Pancreas (tissue), 10 donors: ENCODE measurements around the gene GNL3L. TPM values are rescaled to one million over a fixed set of nuclear protein-coding genes. Genes with fewer than 3 reads are reported as not detected.
"Not testable (repeated sequence)": the region's sequence is repeated elsewhere in the genome, so short reads cannot be mapped to it uniquely, and the experiment has no call there.

Experiments used
- ATAC-seq, 4 donors: fragments of 200-7000 bp; cut with Tn5 transposase; one replicate each; pipeline versions ENCODE4 v1.8.0 to v1.9.1; 2020; ENCODE audit warnings: mild to moderate bottlenecking in 4 of 4, moderate library complexity in 4 of 4
- DNase-seq, 6 donors: peaks; one replicate each; pipeline ENCODE4 v3.0.0-alpha.2; 2020
- FAIRE-seq: peaks from 2 replicates; lab custom pipeline; 2012; peaks lifted over from hg19 to GRCh38; lab: Jason Lieb, UNC
- H3K27ac ChIP-seq, 4 donors: fragments of 200-600 bp; sonication (generic); 1 replicate in 3 of 4; 2 replicates in 1 of 4; pipeline versions ENCODE4 v1.5.0 to v1.8.0; 2020
- H3K27me3 ChIP-seq, 4 donors: fragments of 200-600 bp; one replicate each; pipeline ENCODE4 v1.8.0; 2021
- H3K36me3 ChIP-seq, 3 donors: fragments of 200-600 bp; sonication (generic) in 1 of 3; one replicate each; pipeline versions ENCODE4 v1.5.0 to v1.8.0; 2020 to 2021
- H3K4me1 ChIP-seq, 3 donors: fragments of 200-600 bp; one replicate each; pipeline ENCODE4 v1.8.0; 2021
- H3K4me3 ChIP-seq, 4 donors: fragments of 200-600 bp; sonication (generic) in 2 of 4; one replicate each; pipeline versions ENCODE4 v1.5.0 to v1.8.0; 2020 to 2021
- H3K9me3 ChIP-seq, 4 donors: fragments of 200-600 bp; one replicate each; pipeline ENCODE4 v1.8.0; 2021
- CTCF ChIP-seq, 4 donors: fragments of 200-600 bp; sonication (generic) in 3 of 4; IDR thresholded peaks; one replicate each; pipeline versions ENCODE4 v1.5.0 to v1.8.0; 2021; ENCODE audit warnings: antibody characterized with exemption in 4 of 4
- WGBS, 2 donors: extraction: QIAGEN DNeasy Blood & Tissue Kit; methylation state at CpG; one replicate each; pipeline ENCODE4 v1.1.7; 2013; 5-methylcytosine and 5-hydroxymethylcytosine counted together
- intact Hi-C, 3 donors: fragments of 100-400 bp; cut with DNase I; formaldehyde crosslinking; loops; one replicate each; pipeline versions ENCODE4 v1.11.1 to v1.14.2; 2022
- polyA plus RNA-seq, 2 donors: library from polyadenylated mRNA; stranded (reverse); fragments of 200-250 nt; gene quantifications; one replicate each; pipeline ENCODE4 v1.2.3, GENCODE V29; 2013
- total RNA-seq, 6 donors: library from RNA; stranded (reverse); fragmentation: NEBNext Ultra II Directional in 4 of 6; extraction: Animal tissue kit (Norgen Biotek cat#: 25700) in 4 of 6; gene quantifications; one replicate each; pipeline versions ENCODE4 v1.2.1 to v1.2.4, GENCODE V29; 2021 to 2023
- donor health status: healthy with polysubstance abuse.
- donor health status: DM: no; HTN: no; CAD: no; lungs with moderate emphysema.
- donor health status: DM: no; HTN: no; CAD: no.
- donor health status: control.
- donor health status: control.
- donor health status: Bipolar disorder and iron deficiency.
- donor health status: DM: yes; HTN: yes; CAD: no.
- donor health status: DM: no; HTN: no; CAD: no.
- donor health status: DM: no; HTN: no; CAD: no.
- donor health status: DM: yes; HTN: yes; CAD: no.

The GNL3L gene
- total and polyA plus RNA-seq, 8 donors, result 4.0 to 21.6 (median 13.9) TPM

- no peak for DNase-seq
- TF ChIP-seq CTCF (IDR thresholded peaks at IDR 0.05), result no peak
- WGBS, 2 donors, result 78 to 93% methylated on average over 10 to 11 of the region's 11 CpGs
- no peak for ATAC-seq
- H3K9me3 ChIP-seq, result no peaks in the 10 kb centered on the region
- H3K27me3 ChIP-seq, result no peaks in the 10 kb centered on the region
- H3K27ac ChIP-seq, result no peak overlapping the region
- no peak overlapping the region for H3K4me3 ChIP-seq
- no peaks in the 10 kb centered on the region for H3K4me1 ChIP-seq
- FAIRE-seq, result no peak
- no peaks in the 10 kb centered on the region for H3K36me3 ChIP-seq
- intact Hi-C loops, result no loop called here
Measured at GRCh38 chrX:54560411-54560810, 30.4 kb downstream of the GNL3L start.

GRCh38 chrX:54561622-54562021 is 31.6 kb downstream of the GNL3L start:
- DNase-seq (no peak), ATAC-seq (no peak), FAIRE-seq (no peak)
- no peaks in the 10 kb centered on the region for H3K9me3 ChIP-seq
- H3K27ac ChIP-seq, result no peak overlapping the region
- TF ChIP-seq CTCF (IDR thresholded peaks at IDR 0.05), result no peak
- intact Hi-C loops, result no loop called here
- 64 to 100% methylated on average over 1 of the region's 1 CpG for WGBS, 2 donors
- H3K4me3 ChIP-seq, result no peak overlapping the region
- H3K36me3 ChIP-seq, result no peaks in the 10 kb centered on the region
- no peaks in the 10 kb centered on the region for H3K4me1 ChIP-seq
- H3K27me3 ChIP-seq, result no peaks in the 10 kb centered on the region

- H3K27me3 ChIP-seq, result no peaks in the 10 kb centered on the region
- no peak for ATAC-seq
- no peak for TF ChIP-seq CTCF (IDR thresholded peaks at IDR 0.05)
- H3K4me3 ChIP-seq, result no peak overlapping the region
- no peaks in the 10 kb centered on the region for H3K4me1 ChIP-seq
- no peak overlapping the region for H3K27ac ChIP-seq
- no peak for DNase-seq
- intact Hi-C loops, result no loop called here
- H3K9me3 ChIP-seq, result no peaks in the 10 kb centered on the region
- no peaks in the 10 kb centered on the region for H3K36me3 ChIP-seq
- FAIRE-seq, result peak; percentile 29
- 78 to 93% methylated on average over 5 of the region's 5 CpGs for WGBS, 2 donors
Measured at GRCh38 chrX:54564936-54565335, 34.9 kb downstream of the GNL3L start.

- no peaks in the 10 kb centered on the region for H3K27me3 ChIP-seq
- DNase-seq (no peak), ATAC-seq (no peak), FAIRE-seq (no peak)
- H3K36me3 ChIP-seq, result no peaks in the 10 kb centered on the region
- TF ChIP-seq CTCF (IDR thresholded peaks at IDR 0.05), result no peak
- no peak overlapping the region for H3K4me3 ChIP-seq
- no peak overlapping the region for H3K27ac ChIP-seq
- intact Hi-C loops, result no loop called here
- no peaks in the 10 kb centered on the region for H3K9me3 ChIP-seq
- H3K4me1 ChIP-seq, result no peaks in the 10 kb centered on the region
Measured at GRCh38 chrX:54570332-54570731, 40.3 kb downstream of the GNL3L start.

GRCh38 chrX:54572641-54573040 is 42.6 kb downstream of the GNL3L start:
- intact Hi-C loops, DNase-seq, H3K27ac ChIP-seq, FAIRE-seq, H3K4me3 ChIP-seq, H3K27me3 ChIP-seq, H3K4me1 ChIP-seq, ATAC-seq, H3K36me3 ChIP-seq, H3K9me3 ChIP-seq: not testable (repeated sequence)
- 92 to 95% methylated on average over 11 to 21 of the region's 31 CpGs for WGBS, 2 donors

- no peaks in the 10 kb centered on the region for H3K4me1 ChIP-seq
- H3K36me3 ChIP-seq, result no peaks in the 10 kb centered on the region
- intact Hi-C loops, result no loop called here
- no peaks in the 10 kb centered on the region for H3K27me3 ChIP-seq
- H3K4me3 ChIP-seq, result no peak overlapping the region
- no peak for ATAC-seq
- no peaks in the 10 kb centered on the region for H3K9me3 ChIP-seq
- H3K27ac ChIP-seq, result no peak overlapping the region
- DNase-seq, result no peak
- WGBS, 2 donors, result 53 to 97% methylated on average over 2 of the region's 2 CpGs
- no peak for TF ChIP-seq CTCF (IDR thresholded peaks at IDR 0.05)
- no peak for FAIRE-seq
Measured at GRCh38 chrX:54597728-54598127, 67.7 kb downstream of the GNL3L start.
